ENCODE data around the gene FPR3.

GRCh38 chr19:51789061-51789795, 5.7 kb upstream of the FPR3 start:
- TF ChIP-seq CTCF (IDR thresholded peaks at IDR 0.05) (no peak), POLR2A (IDR thresholded peaks at IDR 0.05) (no peak)

Measured in adrenal gland (tissue), 5 donors.